HG03139 (cell line): Measurements from ENCODE around the gene C1R.
"Not testable (repeated sequence)": the region's sequence is repeated elsewhere in the genome, so short reads cannot be mapped to it uniquely, and the experiment has no call there.

ENCODE experiments used
- ATAC-seq: cut with Tn5 transposase; IDR thresholded peaks from one replicate; pipeline ENCODE4 v1.9.1; 2021; ENCODE audit not compliant: unreplicated experiment

Gene C1R

GRCh38 chr12:7039403-7039802, 52.8 kb downstream of the C1R start:
- ATAC-seq = no peak

GRCh38 chr12:7038591-7038990, 53.7 kb downstream of the C1R start:
- ATAC-seq = no peak

GRCh38 chr12:7037411-7037810, 54.8 kb downstream of the C1R start:
- not testable (repeated sequence) for ATAC-seq

GRCh38 chr12:7035463-7035862, 56.8 kb downstream of the C1R start:
- ATAC-seq = no peak

DNA sequence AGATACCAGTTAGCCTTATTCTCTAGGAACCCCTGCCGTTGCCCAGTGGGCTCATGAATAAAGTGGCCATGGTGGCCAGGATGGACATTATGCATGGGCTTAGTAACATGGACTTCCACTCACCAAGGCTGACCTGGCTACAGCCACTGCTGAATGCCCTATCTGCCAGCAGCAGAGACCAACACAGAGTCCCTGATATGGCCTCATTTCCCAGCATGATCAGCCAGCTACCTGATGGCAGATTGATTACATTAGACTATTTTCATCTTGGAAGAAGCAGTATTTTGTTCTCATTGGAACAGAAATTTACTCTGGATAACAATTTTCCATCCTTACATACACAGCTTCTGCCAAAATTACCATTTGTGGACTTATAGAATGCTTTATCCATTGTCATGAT, 57.8 kb downstream of the C1R start:
- no peak for ATAC-seq

- ATAC-seq = no peak
Observed at GRCh38 chr12:7032990-7033389, 59.3 kb downstream of the C1R start.

DNA sequence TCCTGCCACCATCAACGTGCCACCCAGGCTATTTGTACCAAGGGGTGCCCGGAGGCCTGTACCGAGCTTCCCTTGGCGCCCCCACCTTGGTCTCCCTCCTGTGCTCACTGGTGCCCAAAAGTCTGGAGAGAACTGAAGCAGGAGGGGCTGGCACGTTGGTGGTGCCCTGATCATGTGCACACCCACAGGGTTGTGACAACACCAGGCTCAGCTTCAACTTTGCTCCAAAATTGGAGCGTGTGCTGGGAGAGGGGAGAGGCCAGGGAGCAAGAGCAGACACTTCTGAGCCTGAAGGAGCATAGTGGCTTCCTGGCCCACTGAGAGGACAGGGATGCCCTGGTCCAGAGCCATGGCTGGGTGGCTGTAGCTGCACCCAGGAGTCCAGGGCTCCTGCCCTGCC, 60.9 kb downstream of the C1R start:
- no peak for ATAC-seq
